ENCODE results near the gene MINPP1.
"Not testable (repeated sequence)": the region's sequence is repeated elsewhere in the genome, so short reads cannot be mapped to it uniquely, and the experiment has no call there.

The MINPP1 gene

DNA sequence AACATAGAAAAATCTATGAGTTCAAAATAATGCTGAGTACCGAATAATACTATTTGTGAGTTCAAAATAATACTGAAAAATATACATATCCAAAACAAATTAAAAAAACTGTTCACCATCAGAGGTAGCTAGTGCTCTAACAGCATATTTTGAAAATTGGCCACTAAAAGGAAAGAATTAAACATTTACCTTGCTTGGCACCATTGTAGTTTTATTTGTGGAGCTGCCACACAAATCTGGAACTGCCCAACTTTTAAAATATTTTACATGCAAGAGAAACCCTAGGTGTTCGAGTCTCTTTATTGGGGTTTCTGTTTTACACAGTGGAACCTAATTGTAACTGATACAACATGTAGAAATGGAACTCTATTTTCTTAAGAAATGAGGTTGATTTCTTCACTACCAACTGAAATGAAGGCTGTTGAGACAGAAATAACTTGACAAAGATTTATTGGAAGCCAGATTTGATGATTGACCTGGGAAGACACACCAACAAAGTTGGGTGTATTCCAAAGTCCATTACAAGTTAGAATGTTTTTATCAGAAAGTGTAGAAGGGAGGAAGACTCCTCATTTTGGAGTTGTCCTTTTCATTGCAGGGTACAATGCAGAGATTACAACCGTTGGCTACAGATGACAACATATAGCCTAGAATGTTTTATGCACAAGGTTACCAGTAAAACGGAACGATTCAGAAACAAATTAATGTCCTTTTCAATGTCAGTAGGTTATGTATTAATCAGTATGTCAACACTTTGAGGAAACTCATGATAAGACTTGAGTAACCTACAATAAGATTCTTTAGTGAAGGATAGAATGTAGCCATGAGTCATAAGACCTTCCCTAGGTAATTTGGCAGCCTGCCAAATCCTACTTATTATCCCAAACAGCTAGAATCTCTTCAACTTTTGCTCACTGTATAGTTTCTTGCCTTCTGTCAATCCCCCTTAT is 81.1 kb downstream of the MINPP1 start:
- in situ Hi-C loops (cut with MboI; ENCODE audit: low pct_unique_long_range_greater_than_20kb, low sequenced_read_pairs, unreplicated experiment) = no loop called here
- TF ChIP-seq CTCF (IDR thresholded peaks at IDR 0.05; ENCODE audit: extremely low read depth, insufficient read depth, missing control alignments) = no peak
- no peak for DNase-seq (ENCODE audit: low spot score)

DNA sequence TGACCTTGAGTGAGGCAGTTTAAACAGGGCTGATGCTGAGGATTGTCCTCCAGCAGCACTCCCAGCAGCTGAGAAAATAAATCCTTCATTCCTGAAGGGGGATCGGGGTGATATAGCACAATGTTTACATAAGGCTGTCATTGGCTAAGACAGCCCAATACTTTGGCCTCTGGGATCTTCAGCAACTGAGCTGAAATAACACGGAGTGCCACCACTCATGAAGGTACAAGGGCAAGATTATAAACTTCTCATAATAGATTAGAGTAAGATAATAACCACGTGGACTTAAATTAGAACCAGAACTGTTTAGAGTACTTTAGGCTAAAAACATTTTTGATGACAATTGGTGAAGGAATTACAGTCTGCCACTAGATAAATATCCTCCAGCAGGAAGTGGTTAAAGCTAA is 85.0 kb downstream of the MINPP1 start:
- DNase-seq (ENCODE audit: low spot score) = no peak
- no peak for TF ChIP-seq CTCF (IDR thresholded peaks at IDR 0.05; ENCODE audit: extremely low read depth, insufficient read depth, missing control alignments)
- in situ Hi-C loops (cut with MboI; ENCODE audit: low pct_unique_long_range_greater_than_20kb, low sequenced_read_pairs, unreplicated experiment) = no loop called here

DNA sequence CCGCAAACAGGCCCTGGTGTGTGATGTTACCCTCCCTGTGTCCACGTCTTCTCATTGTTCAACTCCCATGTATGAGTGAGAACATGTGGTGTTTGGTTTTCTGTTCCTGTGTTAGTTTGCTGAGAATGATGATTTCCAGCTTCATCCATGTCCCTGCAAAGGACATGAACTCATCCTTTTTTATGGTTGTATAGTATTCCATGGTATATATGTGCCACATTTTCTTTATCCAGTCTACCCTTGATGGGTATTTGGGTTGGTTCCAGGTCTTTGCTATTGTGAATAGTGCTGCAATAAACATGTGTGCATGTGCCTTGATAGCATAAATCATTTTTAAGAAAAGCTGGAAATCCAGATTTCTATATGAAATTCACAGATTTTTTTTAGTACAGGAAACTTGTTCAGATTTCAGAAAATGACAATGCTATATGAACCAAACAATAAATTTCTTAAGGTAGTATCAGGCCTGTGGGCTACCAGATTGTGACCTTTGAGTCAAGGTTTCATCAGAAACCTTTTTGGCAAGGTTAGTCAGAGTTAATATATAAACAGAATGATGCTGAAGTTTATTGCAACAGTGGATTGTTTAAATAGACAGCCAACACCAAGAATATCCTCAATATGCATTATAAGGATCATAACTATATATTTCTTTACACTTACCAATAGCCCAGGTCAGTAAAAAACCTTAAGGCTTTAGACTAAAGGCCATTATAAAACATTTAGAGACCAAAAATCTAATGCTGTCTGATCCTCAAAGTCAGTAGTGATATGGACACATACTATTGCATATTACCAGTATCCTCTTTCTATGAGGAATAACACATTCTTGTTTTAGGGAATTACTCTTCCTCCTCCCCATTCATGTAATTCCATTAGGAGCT is 86.3 kb downstream of the MINPP1 start:
- DNase-seq (ENCODE audit: low spot score) = no peak
- in situ Hi-C loops (cut with MboI; ENCODE audit: low pct_unique_long_range_greater_than_20kb, low sequenced_read_pairs, unreplicated experiment) = no loop called here
- no peak for TF ChIP-seq CTCF (IDR thresholded peaks at IDR 0.05; ENCODE audit: extremely low read depth, insufficient read depth, missing control alignments)

- in situ Hi-C loops (cut with MboI; ENCODE audit: low pct_unique_long_range_greater_than_20kb, low sequenced_read_pairs, unreplicated experiment) = no loop called here
- DNase-seq (ENCODE audit: low spot score) = no peak
- TF ChIP-seq CTCF (IDR thresholded peaks at IDR 0.05; ENCODE audit: extremely low read depth, insufficient read depth, missing control alignments) = no peak
Observed at GRCh38 chr10:87591589-87591886, 86.8 kb downstream of the MINPP1 start.

DNA sequence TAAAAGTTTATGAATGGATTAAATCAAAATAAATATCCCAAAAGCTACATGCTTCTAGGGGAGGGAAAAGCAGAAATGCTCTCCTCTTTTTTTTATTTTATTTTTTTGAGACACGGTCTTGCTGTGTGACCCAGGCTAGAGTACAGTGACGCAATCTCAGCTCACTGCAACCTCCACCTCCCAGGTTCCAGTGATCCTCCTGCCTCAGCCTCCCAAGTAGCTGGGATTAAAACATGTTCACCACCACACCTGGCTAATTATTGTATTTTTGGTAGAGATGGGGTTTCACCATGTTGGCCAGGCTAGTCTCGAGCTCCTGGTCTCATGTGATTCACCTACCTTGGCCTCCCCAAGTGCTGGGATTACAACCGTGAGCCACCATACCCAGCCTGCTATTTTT is 88.2 kb downstream of the MINPP1 start:
- DNase-seq (ENCODE audit: low spot score); in situ Hi-C loops (cut with MboI; ENCODE audit: low pct_unique_long_range_greater_than_20kb, low sequenced_read_pairs, unreplicated experiment): not testable (repeated sequence)

DNA sequence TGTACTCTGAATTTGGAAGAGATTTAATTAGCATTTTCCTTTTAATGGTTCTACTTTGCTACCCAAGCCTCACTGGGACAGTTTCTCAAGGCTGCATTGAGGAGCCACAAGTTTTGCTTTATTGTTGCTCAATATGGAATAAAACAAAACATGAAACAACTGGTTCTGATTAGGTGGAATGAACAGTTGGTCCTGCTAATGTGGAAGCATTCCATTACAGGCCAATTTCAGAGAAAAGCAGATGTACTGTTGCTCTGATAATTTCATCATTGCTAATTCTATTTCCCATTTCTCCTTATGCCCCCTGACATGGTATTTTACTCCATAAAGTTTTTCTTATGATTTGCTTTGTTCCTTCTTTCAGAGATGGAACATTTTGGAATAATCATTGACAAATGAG is 89.0 kb downstream of the MINPP1 start:
- TF ChIP-seq CTCF (IDR thresholded peaks at IDR 0.05; ENCODE audit: extremely low read depth, insufficient read depth, missing control alignments) = no peak
- in situ Hi-C loops (cut with MboI; ENCODE audit: low pct_unique_long_range_greater_than_20kb, low sequenced_read_pairs, unreplicated experiment) = no loop called here

DNA sequence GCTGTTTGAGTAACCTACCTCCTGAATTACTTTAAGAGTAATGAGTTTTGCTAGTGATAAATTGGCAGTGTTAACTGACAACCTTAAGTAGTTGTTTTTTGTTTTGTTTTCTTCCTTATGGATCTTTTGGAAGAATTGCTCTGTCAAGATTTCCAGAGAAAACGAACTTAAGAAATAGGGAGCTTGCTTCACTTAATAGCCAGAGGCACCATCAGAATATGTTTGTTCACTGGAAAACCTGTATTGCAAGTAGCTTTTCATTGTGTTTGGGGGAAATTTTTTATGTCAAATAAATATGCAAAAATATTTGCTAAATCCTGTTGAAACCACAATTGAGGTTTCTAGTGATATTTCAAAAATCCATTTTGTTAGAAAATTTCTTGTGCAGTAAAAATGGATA is 89.5 kb downstream of the MINPP1 start:
- no peak for DNase-seq (ENCODE audit: low spot score)
- TF ChIP-seq CTCF (IDR thresholded peaks at IDR 0.05; ENCODE audit: extremely low read depth, insufficient read depth, missing control alignments) = no peak
- in situ Hi-C loops (cut with MboI; ENCODE audit: low pct_unique_long_range_greater_than_20kb, low sequenced_read_pairs, unreplicated experiment) = no loop called here

More for the DNA sequence above, 89.0 kb downstream of the MINPP1 start:
- DNase-seq (ENCODE audit: low spot score) = no peak

All from GM13977 (cell line).